ENCODE measurements around the gene RSPH10B2.
"Not testable (repeated sequence)": the region's sequence is repeated elsewhere in the genome, so short reads cannot be mapped to it uniquely, and the experiment has no call there.

DNA sequence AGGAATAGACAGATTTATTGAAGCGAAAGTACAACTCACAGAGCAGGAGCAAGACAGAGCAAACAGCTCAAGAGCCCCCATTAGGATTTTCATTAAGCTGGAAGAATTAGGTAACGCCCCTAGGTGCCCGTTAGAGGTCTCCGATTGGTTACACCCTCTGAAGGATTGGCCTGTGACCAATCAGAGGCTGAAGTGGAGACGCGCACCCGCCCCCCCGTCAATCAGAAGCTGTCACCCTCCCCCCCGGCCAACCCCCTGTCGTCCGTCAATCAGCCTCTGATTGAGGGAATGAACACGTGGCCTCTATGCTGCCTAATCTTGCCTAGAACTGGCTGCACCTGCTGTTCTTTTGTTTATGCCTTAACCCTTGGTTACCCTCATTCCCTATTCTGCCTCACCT, 73.3 kb downstream of the RSPH10B2 start:
- TF ChIP-seq, protein P1, sequence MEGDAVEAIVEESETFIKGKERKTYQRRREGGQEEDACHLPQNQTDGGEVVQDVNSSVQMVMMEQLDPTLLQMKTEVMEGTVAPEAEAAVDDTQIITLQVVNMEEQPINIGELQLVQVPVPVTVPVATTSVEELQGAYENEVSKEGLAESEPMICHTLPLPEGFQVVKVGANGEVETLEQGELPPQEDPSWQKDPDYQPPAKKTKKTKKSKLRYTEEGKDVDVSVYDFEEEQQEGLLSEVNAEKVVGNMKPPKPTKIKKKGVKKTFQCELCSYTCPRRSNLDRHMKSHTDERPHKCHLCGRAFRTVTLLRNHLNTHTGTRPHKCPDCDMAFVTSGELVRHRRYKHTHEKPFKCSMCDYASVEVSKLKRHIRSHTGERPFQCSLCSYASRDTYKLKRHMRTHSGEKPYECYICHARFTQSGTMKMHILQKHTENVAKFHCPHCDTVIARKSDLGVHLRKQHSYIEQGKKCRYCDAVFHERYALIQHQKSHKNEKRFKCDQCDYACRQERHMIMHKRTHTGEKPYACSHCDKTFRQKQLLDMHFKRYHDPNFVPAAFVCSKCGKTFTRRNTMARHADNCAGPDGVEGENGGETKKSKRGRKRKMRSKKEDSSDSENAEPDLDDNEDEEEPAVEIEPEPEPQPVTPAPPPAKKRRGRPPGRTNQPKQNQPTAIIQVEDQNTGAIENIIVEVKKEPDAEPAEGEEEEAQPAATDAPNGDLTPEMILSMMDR (tag by site-specific recombination; IDR thresholded peaks at IDR 0.05) = not testable (repeated sequence)
- not testable (repeated sequence) for TF ChIP-seq ZBTB7A (tag by site-specific recombination; IDR thresholded peaks at IDR 0.05; ENCODE audit: low read depth); REPIN1 (tag by site-specific recombination; IDR thresholded peaks at IDR 0.05; ENCODE audit: low read depth); SCRT1 (tag by site-specific recombination; IDR thresholded peaks at IDR 0.05; ENCODE audit: borderline replicate concordance); KLF1 (tag by site-specific recombination; IDR thresholded peaks at IDR 0.05)
- TF ChIP-seq, protein P2, sequence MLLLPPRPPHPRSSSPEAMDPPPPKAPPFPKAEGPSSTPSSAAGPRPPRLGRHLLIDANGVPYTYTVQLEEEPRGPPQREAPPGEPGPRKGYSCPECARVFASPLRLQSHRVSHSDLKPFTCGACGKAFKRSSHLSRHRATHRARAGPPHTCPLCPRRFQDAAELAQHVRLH (tag by site-specific recombination; IDR thresholded peaks at IDR 0.05) = not testable (repeated sequence)
- TF ChIP-seq, protein P3, sequence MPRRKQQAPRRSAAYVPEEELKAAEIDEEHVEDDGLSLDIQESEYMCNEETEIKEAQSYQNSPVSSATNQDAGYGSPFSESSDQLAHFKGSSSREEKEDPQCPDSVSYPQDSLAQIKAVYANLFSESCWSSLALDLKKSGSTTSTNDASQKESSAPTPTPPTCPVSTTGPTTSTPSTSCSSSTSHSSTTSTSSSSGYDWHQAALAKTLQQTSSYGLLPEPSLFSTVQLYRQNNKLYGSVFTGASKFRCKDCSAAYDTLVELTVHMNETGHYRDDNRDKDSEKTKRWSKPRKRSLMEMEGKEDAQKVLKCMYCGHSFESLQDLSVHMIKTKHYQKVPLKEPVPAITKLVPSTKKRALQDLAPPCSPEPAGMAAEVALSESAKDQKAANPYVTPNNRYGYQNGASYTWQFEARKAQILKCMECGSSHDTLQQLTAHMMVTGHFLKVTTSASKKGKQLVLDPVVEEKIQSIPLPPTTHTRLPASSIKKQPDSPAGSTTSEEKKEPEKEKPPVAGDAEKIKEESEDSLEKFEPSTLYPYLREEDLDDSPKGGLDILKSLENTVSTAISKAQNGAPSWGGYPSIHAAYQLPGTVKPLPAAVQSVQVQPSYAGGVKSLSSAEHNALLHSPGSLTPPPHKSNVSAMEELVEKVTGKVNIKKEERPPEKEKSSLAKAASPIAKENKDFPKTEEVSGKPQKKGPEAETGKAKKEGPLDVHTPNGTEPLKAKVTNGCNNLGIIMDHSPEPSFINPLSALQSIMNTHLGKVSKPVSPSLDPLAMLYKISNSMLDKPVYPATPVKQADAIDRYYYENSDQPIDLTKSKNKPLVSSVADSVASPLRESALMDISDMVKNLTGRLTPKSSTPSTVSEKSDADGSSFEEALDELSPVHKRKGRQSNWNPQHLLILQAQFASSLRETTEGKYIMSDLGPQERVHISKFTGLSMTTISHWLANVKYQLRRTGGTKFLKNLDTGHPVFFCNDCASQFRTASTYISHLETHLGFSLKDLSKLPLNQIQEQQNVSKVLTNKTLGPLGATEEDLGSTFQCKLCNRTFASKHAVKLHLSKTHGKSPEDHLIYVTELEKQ (tag by site-specific recombination; IDR thresholded peaks at IDR 0.05; ENCODE audit: borderline replicate concordance) = not testable (repeated sequence)
- TF ChIP-seq, protein P4, sequence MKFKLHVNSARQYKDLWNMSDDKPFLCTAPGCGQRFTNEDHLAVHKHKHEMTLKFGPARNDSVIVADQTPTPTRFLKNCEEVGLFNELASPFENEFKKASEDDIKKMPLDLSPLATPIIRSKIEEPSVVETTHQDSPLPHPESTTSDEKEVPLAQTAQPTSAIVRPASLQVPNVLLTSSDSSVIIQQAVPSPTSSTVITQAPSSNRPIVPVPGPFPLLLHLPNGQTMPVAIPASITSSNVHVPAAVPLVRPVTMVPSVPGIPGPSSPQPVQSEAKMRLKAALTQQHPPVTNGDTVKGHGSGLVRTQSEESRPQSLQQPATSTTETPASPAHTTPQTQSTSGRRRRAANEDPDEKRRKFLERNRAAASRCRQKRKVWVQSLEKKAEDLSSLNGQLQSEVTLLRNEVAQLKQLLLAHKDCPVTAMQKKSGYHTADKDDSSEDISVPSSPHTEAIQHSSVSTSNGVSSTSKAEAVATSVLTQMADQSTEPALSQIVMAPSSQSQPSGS (tag by site-specific recombination; IDR thresholded peaks at IDR 0.05; ENCODE audit: low read depth) = not testable (repeated sequence)

Measured in HEK293 (cell line).